ENCODE measurements around the gene UQCRFS1.

Gene UQCRFS1

DNA sequence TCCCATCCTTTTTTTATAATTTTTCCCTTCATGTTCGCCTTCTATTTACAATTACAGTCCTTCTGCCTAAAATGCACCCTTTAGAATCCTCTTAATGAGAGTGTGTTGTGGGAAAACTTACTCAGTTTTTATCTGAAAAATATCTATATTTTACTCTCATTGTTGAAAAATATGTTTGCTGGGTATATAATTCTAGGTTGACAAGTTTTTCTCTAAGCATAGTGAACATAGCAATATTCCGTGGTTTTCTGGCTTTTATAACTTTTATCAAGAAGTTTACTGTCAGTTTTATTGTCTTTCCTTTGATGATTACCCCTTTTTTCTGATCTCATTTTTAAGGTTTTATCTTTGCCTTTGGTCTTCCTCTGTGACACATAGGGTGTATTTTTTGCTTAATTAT, 57.3 kb downstream of the UQCRFS1 start:
- no peak for DNase-seq (ENCODE audit: low spot score)

All from AG20443 (cell line).